SH-SY5Y (cell line): ENCODE results near the gene TRIM37.

Experiments
- GATA2 ChIP-seq: IDR thresholded peaks from 2 replicates; pipeline ENCODE4 v1.6.1; 2011; ENCODE audit warnings: mild to moderate bottlenecking, low read depth, low read length
- GATA3 ChIP-seq: IDR thresholded peaks from 2 replicates; pipeline ENCODE4 v1.6.1; 2011; ENCODE audit warnings: low read depth, mild to moderate bottlenecking, low read length, moderate library complexity

TRIM37 gene

GRCh38 chr17:58996968-58997367 is 109.7 kb downstream of the TRIM37 start:
- TF ChIP-seq GATA3 (no peak), GATA2 (no peak)

- no peak for TF ChIP-seq GATA2
- no peak for TF ChIP-seq GATA3
Observed at GRCh38 chr17:58995247-58995940, 111.3 kb downstream of the TRIM37 start.

GRCh38 chr17:58993311-58993710 is 113.4 kb downstream of the TRIM37 start:
- TF ChIP-seq GATA2 (no peak), GATA3 (no peak)

GRCh38 chr17:58991718-58992331 is 114.9 kb downstream of the TRIM37 start:
- no peak for TF ChIP-seq GATA2
- TF ChIP-seq GATA3 = no peak

- TF ChIP-seq GATA3 (no peak), GATA2 (no peak)
Observed at GRCh38 chr17:58989629-58990028, 117.1 kb downstream of the TRIM37 start.

- TF ChIP-seq GATA3 = no peak
Observed at GRCh38 chr17:58985971-58986370, 120.7 kb downstream of the TRIM37 start.

GRCh38 chr17:58985367-58985766 is 121.3 kb downstream of the TRIM37 start:
- TF ChIP-seq GATA3 = no peak
- TF ChIP-seq GATA2 = no peak

GRCh38 chr17:58982626-58983025 is 124.1 kb downstream of the TRIM37 start:
- TF ChIP-seq GATA3 (no peak), GATA2 (no peak)

GRCh38 chr17:58980706-58981481 is 125.8 kb downstream of the TRIM37 start:
- TF ChIP-seq GATA2 (no peak), GATA3 (no peak)

GRCh38 chr17:58976541-58976940 is 130.1 kb downstream of the TRIM37 start:
- no peak for TF ChIP-seq GATA2
- TF ChIP-seq GATA3 = no peak

GRCh38 chr17:58974354-58974753 is 132.3 kb downstream of the TRIM37 start:
- TF ChIP-seq GATA3 (no peak), GATA2 (no peak)

- TF ChIP-seq GATA3 (no peak), GATA2 (no peak)
Observed at GRCh38 chr17:58970609-58971450, 135.8 kb downstream of the TRIM37 start.

GRCh38 chr17:58969612-58970011 is 137.1 kb downstream of the TRIM37 start:
- no peak for TF ChIP-seq GATA2
- no peak for TF ChIP-seq GATA3

- no peak for TF ChIP-seq GATA2
- TF ChIP-seq GATA3 = no peak
Observed at GRCh38 chr17:58969156-58969555, 137.5 kb downstream of the TRIM37 start.
